GM23338 (cell line): Measurements from ENCODE around the gene NDUFS2. TPM values are rescaled to one million over a fixed set of nuclear protein-coding genes. Genes with fewer than 3 reads are reported as not detected.

Source experiments
- ATAC-seq: fragments of 200-7000 bp; cut with Tn5 transposase; 3 replicates; pipeline ENCODE4 v1.9.1; 2020
- DNase-seq: peaks from one replicate; pipeline ENCODE4 v3.0.0-alpha.2; 2015; ENCODE audit warnings: low spot score
- H2AFZ ChIP-seq: fragments of 200-600 bp; sonication (generic); 2 replicates; pipeline ENCODE4 v1.8.0; 2016; ENCODE audit warnings: antibody characterized with exemption, mild to moderate bottlenecking, moderate library complexity
- H3F3A ChIP-seq: fragments of 200-600 bp; sonication (generic); replicated peaks from 2 replicates; pipeline ENCODE4 v1.8.0; 2017; ENCODE audit warnings: antibody characterized with exemption, mixed run types, low read depth
- H3K27ac ChIP-seq: fragments of 200-600 bp; sonication (generic); 2 replicates; pipeline ENCODE4 v1.6.1; 2016; ENCODE audit warnings: low read depth
- H3K27me3 ChIP-seq: fragments of 200-600 bp; sonication (generic); 2 replicates; pipeline ENCODE4 v1.8.0; 2016; ENCODE audit warnings: mild to moderate bottlenecking, mixed run types, moderate library complexity; ENCODE audit not compliant: insufficient read depth
- H3K36me3 ChIP-seq: fragments of 200-600 bp; sonication (generic); 2 replicates; pipeline ENCODE4 v1.8.0; 2016; ENCODE audit warnings: mild to moderate bottlenecking; ENCODE audit not compliant: insufficient read depth
- H3K4me1 ChIP-seq: fragments of 200-600 bp; sonication (generic); 2 replicates; pipeline ENCODE4 v1.8.0; 2016; ENCODE audit warnings: mild to moderate bottlenecking, moderate library complexity; ENCODE audit not compliant: insufficient read depth
- H3K4me2 ChIP-seq: fragments of 200-600 bp; sonication (generic); 2 replicates; pipeline ENCODE4 v1.7.1; 2017; ENCODE audit warnings: mixed run types
- H3K4me3 ChIP-seq: fragments of 200-600 bp; sonication (generic); 2 replicates; pipeline ENCODE4 v1.6.1; 2016; ENCODE audit warnings: mixed run types
- H3K79me2 ChIP-seq: fragments of 200-600 bp; sonication (generic); replicated peaks from 2 replicates; pipeline ENCODE4 v1.8.0; 2017; ENCODE audit warnings: mild to moderate bottlenecking; ENCODE audit not compliant: insufficient read depth
- H3K9me2 ChIP-seq: fragments of 200-600 bp; sonication (generic); 2 replicates; pipeline ENCODE4 v1.8.0; 2017; ENCODE audit not compliant: insufficient read depth
- H4K20me1 ChIP-seq: fragments of 200-600 bp; sonication (generic); replicated peaks from 2 replicates; pipeline ENCODE4 v1.8.0; 2017; ENCODE audit warnings: mild to moderate bottlenecking; ENCODE audit not compliant: insufficient read depth
- H3K27ac Mint-ChIP-seq: 2 replicates; pipeline ENCODE4 v1.8.0; 2020; ENCODE audit warnings: inconsistent platforms, mild to moderate bottlenecking, moderate library complexity, mixed read lengths
- H3K27me3 Mint-ChIP-seq: 3 replicates; pipeline ENCODE4 v1.8.0; 2022; ENCODE audit warnings: low read depth, mild to moderate bottlenecking, moderate library complexity, mixed read lengths, inconsistent platforms; ENCODE audit not compliant: insufficient read depth, poor library complexity
- H3K36me3 Mint-ChIP-seq: 3 replicates; pipeline ENCODE4 v1.8.0; 2021; ENCODE audit warnings: low read depth, mild to moderate bottlenecking, inconsistent platforms, moderate library complexity, mixed read lengths
- H3K4me1 Mint-ChIP-seq: 3 replicates; pipeline ENCODE4 v1.8.0; 2020; ENCODE audit warnings: mild to moderate bottlenecking, inconsistent platforms, mixed read lengths
- H3K4me3 Mint-ChIP-seq: 3 replicates; pipeline ENCODE4 v1.8.0; 2021; ENCODE audit warnings: moderate library complexity, mild to moderate bottlenecking, inconsistent platforms, mixed read lengths
- H3K9me3 Mint-ChIP-seq: 3 replicates; pipeline ENCODE4 v1.8.0; 2020; ENCODE audit warnings: moderate library complexity, mild to moderate bottlenecking, inconsistent platforms, mixed read lengths
- EZH2phosphoT487 ChIP-seq: fragments of 200-600 bp; sonication (generic); IDR thresholded peaks from one replicate; pipeline ENCODE4 v1.8.1; 2018; ENCODE audit warnings: antibody characterized with exemption; ENCODE audit not compliant: unreplicated experiment
- JUNB ChIP-seq: IDR thresholded peaks from one replicate; pipeline ENCODE4 v1.6.1; 2016; ENCODE audit warnings: antibody characterized with exemption; ENCODE audit not compliant: unreplicated experiment
- NANOG ChIP-seq: IDR thresholded peaks from 2 replicates; pipeline ENCODE4 v1.6.1; 2016; ENCODE audit warnings: antibody characterized with exemption, borderline replicate concordance
- polyA plus RNA-seq: library from polyadenylated mRNA; unstranded; fragments of >200 nt; fragmentation: Nextera tagmentation; extraction: Ambion mirVana; gene quantifications from 2 replicates; pipeline ENCODE4 v1.2.1, GENCODE V29; 2016
- total RNA-seq: library from RNA; depleted of rRNA; stranded (reverse); fragments of >200 nt; shearing (Covaris generic); gene quantifications from 2 replicates; pipeline ENCODE4 v1.2.3, GENCODE V29; 2014
- TF ChIP-seq, protein P1 (sequence below): IDR thresholded peaks from one replicate; pipeline ENCODE4 v1.6.1; 2018; ENCODE audit warnings: antibody characterized with exemption; ENCODE audit not compliant: unreplicated experiment
- TF ChIP-seq, protein P2 (sequence below): fragments of 250-450 bp; sonication (Bioruptor Pico); IDR thresholded peaks from 2 replicates; pipeline ENCODE4 v1.5.0; 2020; ENCODE audit warnings: mild to moderate bottlenecking, moderate library complexity

Gene NDUFS2
- total and polyA plus RNA-seq, 2 experiments from 2014 or later, result 56.7 to 131 TPM

- Histone ChIP-seq H3K79me2 (peaks cover 5% of the 10 kb centered on the region; the same call in 1 of the 2 replicates), H3K9me2 (no peaks in the 10 kb centered on the region), H3K36me3 (no peaks in the 10 kb centered on the region; the same call in none of the 2 replicates), H2AFZ (no peak overlapping the region), H3K4me3 (no peak overlapping the region), H3K27me3 (no peaks in the 10 kb centered on the region), H3K4me1 (peaks cover 16% of the 10 kb centered on the region; the same call in 1 of the 2 replicates), H3K4me2 (no peak overlapping the region), H3K27ac (no peak overlapping the region), H3F3A (peaks cover 38% of the 10 kb centered on the region), H4K20me1 (no peaks in the 10 kb centered on the region)
- Mint-ChIP-seq H3K36me3 (peaks cover 45% of the 10 kb centered on the region), H3K9me3 (no peaks in the 10 kb centered on the region), H3K27me3 (peaks cover 20% of the 10 kb centered on the region), H3K4me1 (peaks cover 29% of the 10 kb centered on the region), H3K27ac (no peak overlapping the region), H3K4me3 (no peak overlapping the region; the same call in 2 of the 3 replicates)
- TF ChIP-seq, protein P1, sequence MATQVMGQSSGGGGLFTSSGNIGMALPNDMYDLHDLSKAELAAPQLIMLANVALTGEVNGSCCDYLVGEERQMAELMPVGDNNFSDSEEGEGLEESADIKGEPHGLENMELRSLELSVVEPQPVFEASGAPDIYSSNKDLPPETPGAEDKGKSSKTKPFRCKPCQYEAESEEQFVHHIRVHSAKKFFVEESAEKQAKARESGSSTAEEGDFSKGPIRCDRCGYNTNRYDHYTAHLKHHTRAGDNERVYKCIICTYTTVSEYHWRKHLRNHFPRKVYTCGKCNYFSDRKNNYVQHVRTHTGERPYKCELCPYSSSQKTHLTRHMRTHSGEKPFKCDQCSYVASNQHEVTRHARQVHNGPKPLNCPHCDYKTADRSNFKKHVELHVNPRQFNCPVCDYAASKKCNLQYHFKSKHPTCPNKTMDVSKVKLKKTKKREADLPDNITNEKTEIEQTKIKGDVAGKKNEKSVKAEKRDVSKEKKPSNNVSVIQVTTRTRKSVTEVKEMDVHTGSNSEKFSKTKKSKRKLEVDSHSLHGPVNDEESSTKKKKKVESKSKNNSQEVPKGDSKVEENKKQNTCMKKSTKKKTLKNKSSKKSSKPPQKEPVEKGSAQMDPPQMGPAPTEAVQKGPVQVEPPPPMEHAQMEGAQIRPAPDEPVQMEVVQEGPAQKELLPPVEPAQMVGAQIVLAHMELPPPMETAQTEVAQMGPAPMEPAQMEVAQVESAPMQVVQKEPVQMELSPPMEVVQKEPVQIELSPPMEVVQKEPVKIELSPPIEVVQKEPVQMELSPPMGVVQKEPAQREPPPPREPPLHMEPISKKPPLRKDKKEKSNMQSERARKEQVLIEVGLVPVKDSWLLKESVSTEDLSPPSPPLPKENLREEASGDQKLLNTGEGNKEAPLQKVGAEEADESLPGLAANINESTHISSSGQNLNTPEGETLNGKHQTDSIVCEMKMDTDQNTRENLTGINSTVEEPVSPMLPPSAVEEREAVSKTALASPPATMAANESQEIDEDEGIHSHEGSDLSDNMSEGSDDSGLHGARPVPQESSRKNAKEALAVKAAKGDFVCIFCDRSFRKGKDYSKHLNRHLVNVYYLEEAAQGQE, result no peak
- TF ChIP-seq EZH2phosphoT487 (no peak), JUNB (no peak), NANOG (no peak)
- TF ChIP-seq, protein P2, sequence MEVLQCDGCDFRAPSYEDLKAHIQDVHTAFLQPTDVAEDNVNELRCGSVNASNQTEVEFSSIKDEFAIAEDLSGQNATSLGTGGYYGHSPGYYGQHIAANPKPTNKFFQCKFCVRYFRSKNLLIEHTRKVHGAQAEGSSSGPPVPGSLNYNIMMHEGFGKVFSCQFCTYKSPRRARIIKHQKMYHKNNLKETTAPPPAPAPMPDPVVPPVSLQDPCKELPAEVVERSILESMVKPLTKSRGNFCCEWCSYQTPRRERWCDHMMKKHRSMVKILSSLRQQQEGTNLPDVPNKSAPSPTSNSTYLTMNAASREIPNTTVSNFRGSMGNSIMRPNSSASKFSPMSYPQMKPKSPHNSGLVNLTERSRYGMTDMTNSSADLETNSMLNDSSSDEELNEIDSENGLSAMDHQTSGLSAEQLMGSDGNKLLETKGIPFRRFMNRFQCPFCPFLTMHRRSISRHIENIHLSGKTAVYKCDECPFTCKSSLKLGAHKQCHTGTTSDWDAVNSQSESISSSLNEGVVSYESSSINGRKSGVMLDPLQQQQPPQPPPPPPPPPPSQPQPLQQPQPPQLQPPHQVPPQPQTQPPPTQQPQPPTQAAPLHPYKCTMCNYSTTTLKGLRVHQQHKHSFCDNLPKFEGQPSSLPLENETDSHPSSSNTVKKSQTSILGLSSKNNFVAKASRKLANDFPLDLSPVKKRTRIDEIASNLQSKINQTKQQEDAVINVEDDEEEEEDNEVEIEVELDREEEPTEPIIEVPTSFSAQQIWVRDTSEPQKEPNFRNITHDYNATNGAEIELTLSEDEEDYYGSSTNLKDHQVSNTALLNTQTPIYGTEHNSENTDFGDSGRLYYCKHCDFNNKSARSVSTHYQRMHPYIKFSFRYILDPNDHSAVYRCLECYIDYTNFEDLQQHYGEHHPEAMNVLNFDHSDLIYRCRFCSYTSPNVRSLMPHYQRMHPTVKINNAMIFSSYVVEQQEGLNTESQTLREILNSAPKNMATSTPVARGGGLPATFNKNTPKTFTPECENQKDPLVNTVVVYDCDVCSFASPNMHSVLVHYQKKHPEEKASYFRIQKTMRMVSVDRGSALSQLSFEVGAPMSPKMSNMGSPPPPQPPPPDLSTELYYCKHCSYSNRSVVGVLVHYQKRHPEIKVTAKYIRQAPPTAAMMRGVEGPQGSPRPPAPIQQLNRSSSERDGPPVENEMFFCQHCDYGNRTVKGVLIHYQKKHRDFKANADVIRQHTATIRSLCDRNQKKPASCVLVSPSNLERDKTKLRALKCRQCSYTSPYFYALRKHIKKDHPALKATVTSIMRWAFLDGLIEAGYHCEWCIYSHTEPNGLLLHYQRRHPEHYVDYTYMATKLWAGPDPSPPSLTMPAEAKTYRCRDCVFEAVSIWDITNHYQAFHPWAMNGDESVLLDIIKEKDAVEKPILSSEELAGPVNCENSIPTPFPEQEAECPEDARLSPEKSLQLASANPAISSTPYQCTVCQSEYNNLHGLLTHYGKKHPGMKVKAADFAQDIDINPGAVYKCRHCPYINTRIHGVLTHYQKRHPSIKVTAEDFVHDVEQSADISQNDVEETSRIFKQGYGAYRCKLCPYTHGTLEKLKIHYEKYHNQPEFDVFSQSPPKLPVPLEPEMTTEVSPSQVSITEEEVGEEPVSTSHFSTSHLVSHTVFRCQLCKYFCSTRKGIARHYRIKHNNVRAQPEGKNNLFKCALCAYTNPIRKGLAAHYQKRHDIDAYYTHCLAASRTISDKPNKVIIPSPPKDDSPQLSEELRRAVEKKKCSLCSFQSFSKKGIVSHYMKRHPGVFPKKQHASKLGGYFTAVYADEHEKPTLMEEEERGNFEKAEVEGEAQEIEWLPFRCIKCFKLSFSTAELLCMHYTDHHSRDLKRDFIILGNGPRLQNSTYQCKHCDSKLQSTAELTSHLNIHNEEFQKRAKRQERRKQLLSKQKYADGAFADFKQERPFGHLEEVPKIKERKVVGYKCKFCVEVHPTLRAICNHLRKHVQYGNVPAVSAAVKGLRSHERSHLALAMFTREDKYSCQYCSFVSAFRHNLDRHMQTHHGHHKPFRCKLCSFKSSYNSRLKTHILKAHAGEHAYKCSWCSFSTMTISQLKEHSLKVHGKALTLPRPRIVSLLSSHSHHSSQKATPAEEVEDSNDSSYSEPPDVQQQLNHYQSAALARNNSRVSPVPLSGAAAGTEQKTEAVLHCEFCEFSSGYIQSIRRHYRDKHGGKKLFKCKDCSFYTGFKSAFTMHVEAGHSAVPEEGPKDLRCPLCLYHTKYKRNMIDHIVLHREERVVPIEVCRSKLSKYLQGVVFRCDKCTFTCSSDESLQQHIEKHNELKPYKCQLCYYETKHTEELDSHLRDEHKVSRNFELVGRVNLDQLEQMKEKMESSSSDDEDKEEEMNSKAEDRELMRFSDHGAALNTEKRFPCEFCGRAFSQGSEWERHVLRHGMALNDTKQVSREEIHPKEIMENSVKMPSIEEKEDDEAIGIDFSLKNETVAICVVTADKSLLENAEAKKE (CRISPR knock-in tag), result no peak
- no peak for DNase-seq
- no peak for ATAC-seq
These were observed 40.5 kb upstream of the NDUFS2 start for GRCh38 chr1:161161652-161162051.
